GM21423 (cell line): ENCODE data around the gene GCSH.
A peak's percentile ranks its signal among the peaks of the same experiment; 100 is the strongest.
"Not testable (repeated sequence)": the region's sequence is repeated elsewhere in the genome, so short reads cannot be mapped to it uniquely, and the experiment has no call there.

Source experiments
- ATAC-seq: cut with Tn5 transposase; IDR thresholded peaks from one replicate; pipeline ENCODE4 v1.9.1; 2021; ENCODE audit warnings: mild to moderate bottlenecking, moderate library complexity; ENCODE audit not compliant: unreplicated experiment

The GCSH gene

DNA sequence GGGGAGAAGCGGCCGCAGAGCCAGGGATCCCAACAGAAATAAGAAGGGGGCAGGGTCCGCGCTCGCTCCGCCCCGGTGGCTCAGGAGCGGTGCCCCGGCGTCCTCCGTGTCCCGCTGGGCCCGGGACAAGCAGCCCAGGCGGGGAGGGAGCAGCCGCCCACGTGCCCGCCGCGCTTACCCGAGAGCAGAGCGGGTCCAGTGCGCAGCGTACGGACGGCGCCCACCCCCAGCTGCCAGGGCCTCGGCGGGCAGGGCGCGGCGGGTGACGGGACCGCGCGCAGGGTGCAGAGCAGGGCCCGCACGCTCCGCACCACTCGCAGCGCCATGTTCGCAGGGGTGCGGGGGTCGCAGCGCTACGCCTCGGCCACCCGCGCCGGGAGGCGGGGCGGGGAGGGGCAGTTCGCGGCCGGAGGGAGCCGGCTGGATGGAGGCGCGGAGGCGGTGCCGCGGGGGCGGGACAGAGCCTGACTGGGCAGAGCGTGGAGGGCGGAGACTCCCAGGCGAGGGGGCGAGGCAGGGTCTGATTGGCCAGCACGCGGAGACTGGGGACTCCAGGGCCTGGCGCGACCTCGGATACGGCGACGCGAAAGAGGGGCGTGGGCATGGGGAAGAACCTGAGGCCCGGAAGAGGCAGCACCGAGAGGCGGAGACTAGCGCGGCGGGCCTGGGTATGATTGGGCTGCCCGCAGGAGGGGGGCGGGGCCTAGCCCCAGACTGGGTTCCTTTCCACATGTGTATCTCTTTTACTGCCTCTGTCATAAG lies at the start of gene GCSH:
GCSH (minus strand) TSS at position 443 of the 762 bp plus-strand sequence; CDS start at position 326, 117 bp downstream.
- peak; percentile 98 for ATAC-seq

DNA sequence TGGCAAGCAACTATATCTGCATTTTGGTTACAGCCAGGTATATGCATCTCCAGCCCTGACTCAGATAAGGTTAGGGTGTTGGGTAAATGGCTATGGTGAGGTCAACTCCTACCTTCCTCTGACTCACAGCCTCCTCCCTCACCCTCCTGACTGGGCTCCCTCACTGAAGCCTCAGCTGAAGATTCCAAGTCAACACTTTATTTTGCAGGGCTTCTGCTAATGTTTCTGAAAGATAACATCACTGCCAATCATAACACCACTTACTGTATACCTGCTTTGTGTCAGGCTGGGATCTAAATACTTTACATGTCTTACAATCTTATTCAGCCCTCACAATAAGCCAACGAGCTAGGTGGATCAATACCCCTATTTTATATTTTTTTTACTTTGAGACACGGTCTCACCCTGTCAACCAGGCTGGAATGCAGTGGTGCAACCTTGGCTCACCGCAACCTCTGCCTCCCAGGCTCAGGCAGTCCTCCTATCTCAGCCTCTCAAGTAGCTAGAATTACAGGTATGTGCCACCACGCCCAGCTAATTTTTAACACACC lies 47.8 kb upstream of the GCSH start:
- ATAC-seq: no peak

DNA sequence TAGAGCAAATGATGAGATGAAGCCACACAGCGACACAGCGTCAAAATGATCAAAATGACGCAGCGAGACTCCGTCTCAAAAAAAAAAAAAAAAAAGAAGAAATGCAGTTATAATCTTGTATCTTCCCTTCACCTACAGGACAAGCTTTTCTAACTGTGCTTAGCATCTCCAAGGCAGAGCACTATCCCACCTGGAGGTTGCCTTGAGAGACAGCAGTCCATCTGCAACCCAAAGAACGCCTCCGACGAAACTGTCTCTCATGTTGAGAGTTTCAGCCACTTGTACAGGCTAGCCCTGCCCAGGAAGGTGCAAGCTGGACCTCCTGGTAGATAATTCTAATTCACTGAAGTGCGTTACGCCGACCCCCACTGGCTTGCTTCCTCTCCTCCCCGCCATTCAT lies 46.7 kb upstream of the GCSH start:
- no peak for ATAC-seq

DNA sequence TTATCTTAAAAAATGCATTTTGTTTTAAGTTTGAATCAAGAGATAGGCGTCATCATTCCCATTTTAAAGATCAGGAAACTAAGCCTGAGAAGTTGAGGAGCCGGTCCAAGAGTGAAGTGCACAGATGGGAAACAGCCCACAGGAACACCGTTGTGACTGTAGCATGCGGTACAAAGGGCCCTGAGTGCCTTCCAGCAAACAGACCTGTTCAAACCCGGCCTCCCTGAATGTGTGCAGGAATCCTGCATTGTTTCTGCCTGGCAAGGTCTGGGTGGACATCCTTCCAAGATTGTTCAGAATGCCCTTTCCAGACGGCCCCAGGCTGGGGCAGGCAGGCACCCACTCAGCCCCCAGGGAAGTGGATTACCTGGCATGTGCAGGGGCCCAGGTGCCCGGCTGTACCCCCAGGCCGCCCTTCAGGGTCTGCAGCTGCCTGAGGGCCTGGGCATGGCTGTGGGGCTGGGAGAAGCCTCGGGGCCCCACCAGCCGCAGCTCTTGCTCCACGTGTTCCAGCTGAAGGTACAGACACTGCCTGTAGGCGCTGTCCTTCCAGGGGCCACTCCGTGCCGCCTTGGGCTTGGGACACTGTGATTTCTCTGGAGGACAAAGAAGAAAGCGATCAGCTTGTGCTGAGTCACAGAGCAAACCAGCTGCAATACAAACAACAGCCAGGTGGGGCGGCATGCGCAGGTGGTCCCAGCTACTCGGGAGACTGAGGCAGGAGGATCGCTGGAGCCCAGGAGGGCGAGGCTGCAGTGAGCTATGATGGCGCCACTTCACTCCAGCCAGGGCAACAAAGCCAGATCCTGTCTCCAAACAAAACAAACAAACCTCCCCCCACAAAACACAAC lies 45.0 kb upstream of the GCSH start:
- no peak for ATAC-seq

DNA sequence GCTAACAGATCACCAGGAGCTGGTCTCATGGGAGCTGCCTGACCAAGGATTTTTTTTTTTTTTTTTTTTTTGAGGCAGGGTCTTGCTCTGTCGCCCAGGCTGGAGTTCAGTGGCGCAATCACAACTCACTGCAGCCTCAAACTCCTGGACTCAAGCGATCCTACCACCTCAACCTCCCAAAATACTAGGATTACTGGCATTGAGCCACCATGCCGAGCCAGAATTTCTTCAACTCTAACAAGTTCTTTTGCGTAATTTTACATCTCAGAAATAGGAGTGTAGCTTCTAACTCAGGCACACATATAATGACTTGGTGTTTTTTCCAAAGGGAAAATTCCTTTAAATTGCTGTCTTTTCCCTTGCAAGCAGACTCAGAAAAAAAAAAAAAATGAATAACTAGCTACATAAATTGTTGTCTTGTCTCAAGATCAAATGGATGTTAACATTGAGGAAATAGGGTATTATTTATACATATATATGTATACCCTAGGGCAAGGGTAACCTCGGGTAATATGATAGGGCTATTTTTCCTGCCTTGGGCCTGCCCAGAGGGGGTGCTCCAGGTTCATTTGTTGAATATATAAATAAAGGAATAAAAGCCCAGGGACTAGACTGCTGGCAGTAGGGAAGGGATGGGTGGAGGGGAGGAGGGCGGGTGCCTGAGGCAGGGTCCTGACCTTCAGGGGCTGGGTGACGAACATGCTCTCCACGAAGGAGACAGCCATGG lies 42.8 kb upstream of the GCSH start:
- no peak for ATAC-seq

DNA sequence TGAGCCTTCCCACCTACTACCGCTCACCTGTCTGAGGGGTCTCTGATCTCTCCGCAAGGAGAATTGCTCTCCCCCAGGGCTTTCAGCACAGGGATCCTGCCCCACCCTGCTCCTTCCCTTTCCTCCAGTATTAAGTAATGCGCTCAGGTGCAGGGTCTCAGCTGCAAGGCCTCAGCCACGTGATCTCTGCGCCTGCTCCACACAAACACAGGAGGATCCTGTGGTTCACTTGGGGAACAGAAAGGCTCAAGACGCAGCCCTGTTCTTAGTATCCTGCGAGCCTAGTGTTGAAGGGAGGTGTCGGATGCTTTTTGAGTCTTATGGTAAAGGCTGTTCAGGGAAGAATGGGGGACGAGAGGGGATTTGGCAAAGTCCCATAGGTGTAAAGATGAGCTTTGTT lies 41.6 kb upstream of the GCSH start:
- ATAC-seq: no peak

DNA sequence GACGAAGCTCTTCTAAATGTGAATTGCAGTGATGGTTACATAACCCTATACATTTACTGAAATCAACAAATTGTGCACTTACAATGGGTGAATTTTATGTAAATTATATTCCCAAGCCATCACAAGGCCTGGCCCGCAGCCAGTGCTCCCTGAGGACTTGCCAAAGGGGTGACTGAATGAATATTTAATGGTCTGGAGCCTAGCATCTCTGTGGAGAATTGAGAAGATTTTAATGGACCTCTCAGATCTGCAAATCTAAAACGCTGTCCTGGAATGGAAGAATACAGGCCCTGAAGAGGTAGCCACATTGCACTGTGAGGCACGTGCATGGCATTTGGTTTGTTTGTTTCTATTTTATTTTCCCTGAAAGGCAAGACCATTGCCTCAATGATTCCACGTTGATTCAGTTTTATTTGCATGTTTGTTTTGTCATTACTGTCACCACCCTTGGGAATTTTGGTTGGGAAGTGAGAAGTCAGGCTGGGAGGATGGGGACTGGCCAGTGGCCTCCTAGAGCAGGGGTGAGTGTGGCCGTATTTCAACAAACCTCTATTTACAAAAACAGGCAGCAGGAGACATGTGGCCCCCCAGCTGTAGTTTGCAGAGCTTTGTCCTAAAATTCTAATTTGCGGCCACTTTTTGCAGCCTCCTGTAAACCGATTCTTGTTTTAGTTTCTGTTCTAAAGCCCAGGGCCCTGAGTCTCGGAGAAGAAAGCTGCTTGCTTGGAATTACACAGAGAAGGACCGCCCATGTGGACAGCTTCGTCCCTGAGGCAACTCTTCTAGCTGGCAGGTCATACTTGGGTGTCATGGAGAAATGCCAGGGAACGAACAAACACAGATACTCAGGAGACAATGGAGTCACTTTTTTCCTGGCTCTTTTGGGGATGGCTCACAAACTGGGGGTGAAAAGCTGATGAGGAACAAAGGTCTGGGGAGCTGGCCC lies 40.5 kb upstream of the GCSH start:
- no peak for ATAC-seq

DNA sequence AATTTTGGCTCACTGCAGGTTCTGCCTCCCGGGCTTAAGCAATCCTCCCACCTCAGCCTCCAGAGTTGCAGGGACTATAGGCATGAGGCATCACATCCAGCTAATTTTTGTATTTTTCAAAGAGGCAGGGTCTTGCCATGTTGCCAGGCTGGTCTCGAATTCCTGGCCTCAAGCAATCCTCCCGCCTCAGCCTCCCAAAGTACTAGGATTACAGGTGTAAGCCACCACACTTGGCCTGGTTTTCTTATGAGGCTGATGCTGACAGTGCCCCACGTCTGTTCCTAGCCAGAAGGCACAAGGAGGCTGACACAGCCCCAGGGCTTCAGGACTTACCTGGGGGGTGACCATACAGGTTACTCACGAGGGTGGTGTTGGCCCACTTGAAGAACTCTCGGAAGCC lies 33.9 kb upstream of the GCSH start:
- no peak for ATAC-seq

DNA sequence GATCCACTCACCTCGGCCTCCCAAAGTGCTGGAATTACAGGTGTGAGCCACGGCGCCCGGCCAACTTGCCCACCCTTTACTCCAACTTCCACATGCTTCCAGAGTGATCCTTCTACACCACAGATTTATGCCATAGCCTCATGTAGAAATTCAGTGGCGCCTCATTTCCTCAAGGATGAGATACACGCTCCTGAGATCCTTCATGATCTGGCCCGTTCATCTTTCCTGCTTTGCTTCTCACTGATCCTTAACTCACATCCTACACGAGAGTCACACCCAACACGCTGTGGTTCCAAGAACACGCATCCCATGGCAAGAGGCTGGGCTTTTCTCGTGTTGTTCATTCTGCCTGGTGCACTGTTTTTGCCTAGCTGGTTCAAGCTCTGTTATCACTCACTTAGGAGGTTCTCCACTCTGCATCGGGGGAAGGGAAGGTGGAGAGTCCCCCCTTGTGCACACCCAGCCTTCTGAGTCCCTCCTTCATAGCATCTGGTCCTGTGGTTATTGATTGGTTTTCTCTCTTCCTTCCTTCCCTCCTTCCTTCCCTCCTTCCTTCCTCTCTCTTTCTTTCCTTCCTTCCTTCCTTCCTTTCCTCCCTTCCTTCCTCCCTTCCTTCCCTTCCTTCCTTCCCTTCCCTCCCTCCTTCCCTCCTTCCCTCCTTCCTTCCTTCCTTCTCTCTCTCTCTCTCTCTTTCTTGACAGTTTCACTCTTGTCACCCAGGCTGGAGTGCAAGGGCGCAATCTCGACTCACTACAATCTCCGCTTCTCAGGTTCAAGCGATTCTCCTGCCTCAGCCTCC lies 32.7 kb upstream of the GCSH start:
- ATAC-seq: no peak

DNA sequence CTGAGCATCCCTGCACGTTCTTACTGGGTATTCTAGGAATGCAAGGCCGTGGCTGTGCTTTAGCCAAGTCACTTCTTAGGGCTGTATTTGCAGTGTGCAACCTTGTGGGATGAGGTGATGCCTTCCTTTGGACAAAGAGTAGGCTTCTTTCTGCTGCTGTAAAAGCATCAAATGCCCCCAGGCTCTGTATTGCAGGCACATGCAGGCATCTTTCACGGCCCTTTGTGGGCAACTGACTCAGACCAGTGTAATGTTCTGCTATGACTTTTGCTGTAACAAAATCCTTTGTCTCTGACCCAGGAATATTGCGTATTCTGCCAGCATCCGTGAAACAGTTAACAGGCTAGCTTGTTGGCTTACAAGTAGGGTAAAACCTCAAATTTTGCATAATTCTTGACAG lies 30.9 kb upstream of the GCSH start:
- no peak for ATAC-seq

DNA sequence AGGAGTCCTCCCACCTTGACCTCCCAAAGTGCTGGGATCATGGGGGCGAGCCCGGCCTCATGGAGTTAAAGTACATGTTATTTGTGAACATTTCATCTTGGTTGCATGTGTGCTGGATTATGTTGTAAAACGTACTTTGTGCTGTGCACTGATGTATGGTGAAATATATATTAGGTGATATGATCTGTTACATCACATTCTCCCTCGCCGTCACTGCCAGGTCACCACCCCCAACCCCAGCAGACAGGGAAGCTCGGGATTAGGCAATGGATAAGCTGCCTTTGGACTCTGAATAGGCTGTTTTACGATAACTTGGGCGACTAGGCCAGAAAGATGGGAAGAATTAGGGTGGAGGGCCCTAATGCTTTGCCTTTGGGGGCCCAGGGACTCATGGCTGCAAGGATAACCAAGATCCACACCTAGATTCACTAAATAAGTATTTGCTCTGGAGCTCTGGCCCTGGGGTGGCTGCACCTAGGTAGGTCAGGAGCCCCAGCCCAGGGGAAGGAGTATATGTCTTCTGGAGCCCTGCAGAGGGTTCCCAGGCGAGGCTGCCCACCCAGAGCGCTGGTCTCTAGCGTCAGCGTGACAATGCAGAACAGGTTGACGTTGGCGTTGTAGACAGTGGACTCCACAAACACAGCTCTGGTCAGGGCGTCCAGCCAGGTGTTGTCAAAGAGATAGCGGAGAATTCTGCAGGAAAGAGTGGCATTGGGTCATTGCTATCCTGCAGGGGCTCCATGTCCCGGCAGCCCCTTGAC lies 27.1 kb upstream of the GCSH start:
- no peak for ATAC-seq

DNA sequence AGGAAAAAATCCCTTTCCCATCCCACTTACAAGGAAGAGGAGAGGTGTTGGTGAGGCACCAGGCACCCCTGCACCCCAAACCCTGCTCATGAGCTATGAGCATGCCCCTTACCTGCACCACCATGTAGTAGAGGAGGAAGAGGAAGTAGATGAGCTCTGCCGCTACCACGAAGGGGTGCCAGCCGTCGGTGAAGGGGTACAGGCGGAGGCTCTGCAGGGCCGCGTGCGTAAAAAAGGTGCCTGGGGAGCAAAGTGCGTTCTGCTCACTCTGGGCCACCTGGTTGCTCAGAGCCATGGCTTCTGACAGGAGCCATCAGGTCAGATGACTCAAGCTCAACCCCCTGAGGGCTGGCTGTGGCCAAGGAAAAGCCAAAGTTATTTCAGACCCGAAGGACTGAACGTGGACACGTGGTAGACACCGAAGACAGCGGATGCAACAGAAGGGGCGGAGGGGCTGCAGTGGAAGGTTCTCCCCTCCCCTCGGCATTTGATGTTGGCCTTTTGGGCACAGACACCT lies 25.3 kb upstream of the GCSH start:
- ATAC-seq: no peak

DNA sequence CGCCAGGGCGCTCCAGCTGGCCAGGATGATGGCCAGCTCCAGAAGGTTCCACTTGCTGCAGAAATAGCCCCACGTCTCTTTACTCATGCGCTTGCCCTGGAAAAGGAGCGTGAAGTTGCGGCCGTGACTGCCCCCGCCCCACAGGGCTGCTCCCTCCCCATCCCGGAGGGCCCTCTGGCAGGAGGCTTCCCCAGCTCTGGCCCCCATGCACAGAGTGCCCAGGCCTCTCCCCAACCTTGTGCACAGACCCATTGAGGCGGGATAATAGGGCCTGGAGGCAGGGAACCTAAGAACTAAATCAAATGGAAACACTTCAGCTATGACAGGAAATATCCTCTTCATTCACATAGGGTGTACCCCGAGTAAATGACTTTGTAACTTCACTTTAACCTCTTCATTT lies 21.2 kb upstream of the GCSH start:
- ATAC-seq: no peak

DNA sequence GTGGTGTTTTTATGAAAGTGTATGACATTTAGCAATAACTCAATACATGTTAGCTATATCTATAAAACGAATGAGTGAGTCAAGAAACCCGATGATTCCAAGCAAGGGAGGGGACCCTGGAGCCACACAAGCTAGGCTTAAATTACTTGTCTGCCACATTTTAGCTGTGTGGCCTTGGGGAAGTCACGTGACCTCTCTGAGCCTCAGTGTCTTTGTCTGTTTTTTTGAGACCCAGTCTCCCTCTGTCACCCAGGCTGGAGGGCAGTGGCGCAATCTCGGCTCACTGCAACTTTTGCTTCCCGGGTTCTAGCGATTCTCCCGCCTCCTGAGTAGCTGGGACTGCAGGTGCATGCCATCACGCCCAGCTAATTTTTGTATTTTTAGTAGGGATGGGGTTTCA lies 20.1 kb upstream of the GCSH start:
- ATAC-seq: no peak

DNA sequence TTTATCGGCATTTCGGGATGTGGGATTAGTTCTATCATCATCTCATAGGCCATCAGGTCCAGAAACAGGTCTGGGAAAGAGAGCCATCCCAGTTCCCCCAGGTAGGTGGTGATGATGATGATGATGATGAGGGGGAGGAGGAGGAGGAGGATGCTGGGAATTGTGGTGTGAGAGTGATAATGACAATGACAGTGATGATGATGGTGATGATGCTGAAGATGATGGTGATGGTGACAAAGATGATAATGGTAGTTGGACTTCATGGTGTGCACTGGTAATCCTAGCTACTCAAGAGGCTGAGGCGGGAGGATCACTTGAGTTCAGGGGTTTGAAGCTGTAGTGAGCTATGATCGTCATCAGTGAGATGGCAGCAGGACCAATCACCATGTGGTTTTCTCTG lies 16.3 kb upstream of the GCSH start:
- no peak for ATAC-seq

DNA sequence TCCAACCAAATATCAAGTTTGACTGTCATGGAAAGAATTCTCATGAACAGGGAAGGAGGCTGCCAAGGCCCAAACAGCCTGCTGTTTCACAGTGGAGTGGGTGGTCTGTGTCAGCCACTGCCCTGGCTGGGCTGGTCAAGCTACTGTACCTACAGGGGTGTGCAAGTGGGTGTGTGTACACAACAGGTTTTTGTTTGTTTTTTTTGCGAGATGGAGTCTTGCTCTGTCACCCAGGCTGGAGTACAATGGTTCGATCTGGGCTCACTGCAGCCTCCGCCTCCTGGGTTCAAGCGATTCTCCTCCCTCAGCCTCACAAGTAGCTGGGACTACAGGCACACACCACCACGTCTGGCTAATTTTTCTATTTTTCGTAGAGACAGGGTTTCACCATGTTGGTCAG lies 13.1 kb upstream of the GCSH start:
- not testable (repeated sequence) for ATAC-seq

DNA sequence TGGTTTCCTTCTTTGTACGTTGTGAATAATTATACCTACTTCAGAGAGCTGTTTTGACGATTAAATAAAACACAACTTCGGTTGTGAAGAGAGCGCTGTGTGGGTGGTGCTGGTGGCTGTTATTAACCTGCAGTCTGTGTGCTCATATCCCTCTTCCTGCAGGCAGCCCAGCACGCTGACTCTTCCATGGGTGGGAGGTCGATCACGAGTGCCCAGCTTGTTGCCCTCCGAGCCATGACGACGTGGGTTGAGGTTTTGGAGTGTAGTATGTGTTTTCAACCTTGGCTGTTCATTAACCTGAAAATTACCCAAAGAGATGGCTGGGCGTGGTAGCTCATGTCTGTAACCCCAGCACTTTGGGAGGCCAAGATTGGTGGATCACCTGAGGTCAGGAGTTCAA lies 11.3 kb upstream of the GCSH start:
- no peak for ATAC-seq

DNA sequence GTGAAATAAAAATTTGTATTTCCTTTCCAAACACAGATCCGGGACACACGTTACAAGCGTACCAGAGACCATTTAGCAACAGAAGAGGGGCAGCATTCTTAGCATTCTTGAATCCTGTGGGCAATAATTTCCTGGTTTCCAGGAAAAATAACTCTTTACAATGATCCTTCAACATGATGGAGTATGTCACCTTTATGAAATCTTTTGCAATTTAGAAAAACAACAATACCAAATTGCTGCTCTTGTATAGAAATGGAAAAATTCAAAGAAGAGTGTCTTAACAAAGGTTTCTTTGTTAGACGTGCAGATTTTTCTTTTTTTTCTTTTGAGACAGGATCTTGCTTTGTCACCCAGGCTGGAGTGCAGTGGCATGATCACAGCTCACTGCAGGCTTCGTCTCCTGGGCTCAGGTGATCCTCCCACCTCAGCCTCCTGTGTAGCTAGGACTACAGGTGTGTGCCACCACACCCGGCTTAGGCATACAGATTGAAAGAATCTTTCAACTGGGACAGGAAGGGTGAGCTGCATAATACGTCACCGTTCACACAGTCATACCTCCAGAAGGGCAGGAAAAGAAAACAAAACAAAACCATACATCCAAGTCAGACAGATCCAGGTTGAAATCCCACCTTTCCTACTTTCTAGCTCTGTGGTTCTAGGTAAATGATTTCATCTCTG lies 10.8 kb upstream of the GCSH start:
- ATAC-seq: no peak
